ENCODE results near the gene FBLN1. TPM values are rescaled to one million over a fixed set of nuclear protein-coding genes. Genes with fewer than 3 reads are reported as not detected.
A peak's percentile ranks its signal among the peaks of the same experiment; 100 is the strongest.

Gene FBLN1
- total RNA-seq, 2 donors from 2014 or later, result 587 to 972 TPM

GRCh38 chr22:45548247-45548840 lies 45.7 kb downstream of the FBLN1 start:
- H3K9me3 ChIP-seq, result no peaks in the 10 kb centered on the region
- H3K4me3 ChIP-seq, result no peak overlapping the region
- H3K27me3 ChIP-seq (replicated peaks; ENCODE audit: insufficient read depth), result no peaks in the 10 kb centered on the region
- peak overlapping the region; percentile 94 to 99 for H3K27ac ChIP-seq
- ATAC-seq (ENCODE audit: insufficient number of reproducible peaks, low FRiP score, low read depth), result no peak
- H3K4me1 ChIP-seq (ENCODE audit: control insufficient read depth in 1 of 2, low read depth in 2 of 2), result peaks cover 43 to 78% of the 10 kb centered on the region in 2 donors
- no peak for DNase-seq (ENCODE audit: low spot score)
- no peak for TF ChIP-seq CTCF (IDR thresholded peaks at IDR 0.05)
- H3K36me3 ChIP-seq, result peaks cover 4% of the 10 kb centered on the region

DNA sequence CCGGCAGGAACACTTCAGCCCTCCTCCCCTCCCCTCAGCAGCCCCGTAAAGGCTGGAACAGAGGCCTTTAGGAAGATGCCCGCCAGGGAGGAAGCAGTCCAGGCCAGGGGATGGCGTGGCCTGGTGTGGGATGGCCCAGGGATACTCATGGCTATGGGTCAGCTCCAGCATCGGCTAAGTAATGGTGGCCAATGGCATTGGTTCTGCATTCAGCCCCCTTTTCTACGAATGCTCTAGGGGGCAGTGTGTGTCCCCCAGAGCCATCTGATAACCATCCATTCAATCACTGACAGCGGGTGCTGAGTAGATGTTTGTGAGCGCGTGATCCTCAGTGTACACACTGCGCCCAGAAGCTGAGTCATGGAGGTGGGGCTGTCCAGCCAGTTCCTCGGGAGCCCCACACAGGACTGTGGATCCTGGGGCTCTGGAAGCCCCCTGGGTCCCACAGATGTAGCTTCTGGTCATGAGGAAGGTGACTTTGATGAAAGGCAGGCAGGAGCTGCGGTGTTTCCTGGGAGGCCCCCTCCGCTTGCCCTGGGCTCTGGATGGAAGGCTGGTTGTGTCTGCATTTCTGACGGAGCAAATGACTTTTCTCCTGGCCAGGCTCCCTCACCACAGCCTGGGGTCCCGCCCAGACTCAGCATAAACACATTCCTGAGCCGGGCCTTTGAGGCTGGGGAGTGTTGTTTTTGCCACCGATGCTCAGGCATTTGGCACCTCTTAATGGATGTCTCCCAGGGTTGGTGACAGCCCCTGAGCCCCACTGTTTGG lies 46.5 kb downstream of the FBLN1 start:
- peak; percentile 27 for ATAC-seq (ENCODE audit: insufficient number of reproducible peaks, low FRiP score, low read depth)
- Histone ChIP-seq H3K27me3 (replicated peaks; ENCODE audit: insufficient read depth) (no peaks in the 10 kb centered on the region), H3K9me3 (no peaks in the 10 kb centered on the region), H3K27ac (peak overlapping the region; percentile 94 to 99), H3K4me1 (ENCODE audit: control insufficient read depth in 1 of 2, low read depth in 2 of 2) (peaks cover 41 to 75% of the 10 kb centered on the region in 2 donors), H3K36me3 (peaks cover 4% of the 10 kb centered on the region), H3K4me3 (peak overlapping the region; percentile 15)
- peak; percentile 52 for DNase-seq (ENCODE audit: low spot score)
- peak; percentile 35 for TF ChIP-seq CTCF (IDR thresholded peaks at IDR 0.05)

DNA sequence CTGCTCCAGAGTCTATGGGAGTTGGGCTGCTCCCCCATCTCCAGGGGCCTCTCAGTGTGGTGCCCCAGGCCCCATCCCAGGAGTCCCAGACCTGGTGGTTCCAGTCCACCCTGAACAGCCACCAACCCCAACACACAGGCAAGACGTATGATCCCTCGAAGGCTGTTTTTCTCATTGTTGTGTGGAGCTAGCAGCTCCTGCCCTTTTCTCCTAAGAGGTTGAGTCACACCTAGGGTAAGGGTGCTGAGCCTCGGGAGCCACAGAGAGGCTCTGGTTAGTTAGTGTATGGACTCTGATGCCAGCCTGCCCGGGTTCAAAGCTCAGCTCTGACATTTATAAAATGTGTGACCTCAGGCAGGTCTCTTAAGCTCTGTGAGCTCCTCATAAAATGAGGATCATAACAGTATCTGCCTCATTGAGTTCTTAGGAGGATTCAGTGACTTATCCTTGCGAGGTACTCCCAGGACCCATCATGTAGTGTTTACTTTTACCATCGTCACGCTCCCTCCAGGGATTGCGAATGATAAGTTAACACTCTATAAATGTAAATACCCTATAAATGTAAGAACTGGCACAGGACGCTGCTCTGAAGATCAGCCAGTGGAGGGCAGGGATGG lies 47.2 kb downstream of the FBLN1 start:
- H3K4me1 ChIP-seq (ENCODE audit: control insufficient read depth in 1 of 2, low read depth in 2 of 2), result peaks cover 41 to 75% of the 10 kb centered on the region in 2 donors
- peak overlapping the region; percentile 94 to 99 for H3K27ac ChIP-seq
- no peaks in the 10 kb centered on the region for H3K27me3 ChIP-seq (replicated peaks; ENCODE audit: insufficient read depth)
- ATAC-seq (ENCODE audit: insufficient number of reproducible peaks, low FRiP score, low read depth) (no peak), DNase-seq (ENCODE audit: low spot score) (no peak)
- peaks cover 4% of the 10 kb centered on the region for H3K36me3 ChIP-seq
- no peaks in the 10 kb centered on the region for H3K9me3 ChIP-seq
- H3K4me3 ChIP-seq, result no peak overlapping the region
- no peak for TF ChIP-seq CTCF (IDR thresholded peaks at IDR 0.05)

DNA sequence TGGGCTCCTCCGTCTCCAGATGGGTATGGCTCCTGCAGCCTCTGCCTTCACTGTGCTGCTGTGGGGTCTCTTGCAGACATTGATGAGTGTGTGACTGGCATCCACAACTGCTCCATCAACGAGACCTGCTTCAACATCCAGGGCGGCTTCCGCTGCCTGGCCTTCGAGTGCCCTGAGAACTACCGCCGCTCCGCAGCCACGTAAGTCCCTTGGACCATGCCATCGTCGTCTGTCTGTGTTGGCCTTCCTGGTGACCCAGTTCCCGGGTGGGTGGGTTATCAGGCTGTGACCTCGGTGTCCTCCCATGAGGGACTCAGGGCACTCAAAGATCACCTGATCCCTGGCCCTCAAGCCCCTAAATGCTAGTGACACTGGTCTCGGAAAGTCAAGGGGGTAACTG lies 47.7 kb downstream of the FBLN1 start:
- Histone ChIP-seq H3K36me3 (peaks cover 4% of the 10 kb centered on the region), H3K9me3 (no peaks in the 10 kb centered on the region), H3K27me3 (replicated peaks; ENCODE audit: insufficient read depth) (no peaks in the 10 kb centered on the region), H3K4me1 (ENCODE audit: control insufficient read depth in 1 of 2, low read depth in 2 of 2) (peaks cover 41 to 73% of the 10 kb centered on the region in 2 donors), H3K27ac (peak overlapping the region; percentile 94 to 99), H3K4me3 (no peak overlapping the region)
- no peak for TF ChIP-seq CTCF (IDR thresholded peaks at IDR 0.05)
- ATAC-seq (ENCODE audit: insufficient number of reproducible peaks, low FRiP score, low read depth), result no peak
- no peak for DNase-seq (ENCODE audit: low spot score)

- peaks cover 41 to 73% of the 10 kb centered on the region in 2 donors for H3K4me1 ChIP-seq (ENCODE audit: control insufficient read depth in 1 of 2, low read depth in 2 of 2)
- ATAC-seq (ENCODE audit: insufficient number of reproducible peaks, low FRiP score, low read depth), result no peak
These were observed 48.2 kb downstream of the FBLN1 start for GRCh38 chr22:45550891-45551290.

More at GRCh38 chr22:45550891-45551290, 48.2 kb downstream of the FBLN1 start:
- Histone ChIP-seq H3K4me3 (no peak overlapping the region), H3K36me3 (peaks cover 4% of the 10 kb centered on the region), H3K27ac (peak overlapping the region; percentile 94 to 99), H3K27me3 (replicated peaks; ENCODE audit: insufficient read depth) (no peaks in the 10 kb centered on the region), H3K9me3 (no peaks in the 10 kb centered on the region)
- no peak for DNase-seq (ENCODE audit: low spot score)
- no peak for TF ChIP-seq CTCF (IDR thresholded peaks at IDR 0.05)
